GM08714 (cell line): Measurements from ENCODE around the gene GLB1L2.

Experiments used
- H3K4me3 ChIP-seq: fragments of 200-500 bp; sonication (Bioruptor generic); 2 replicates; pipeline ENCODE4 v1.5.1; 2014; ENCODE audit warnings: mild to moderate bottlenecking, low read length, inconsistent platforms
- ZNF274 ChIP-seq: IDR thresholded peaks from 2 replicates; pipeline ENCODE4 v1.6.1; 2012; ENCODE audit warnings: mild to moderate bottlenecking, low read depth, low read length

GLB1L2 gene

GRCh38 chr11:134374891-134375550 lies 43.2 kb downstream of the GLB1L2 start:
- TF ChIP-seq ZNF274 = no peak
- no peak overlapping the region for H3K4me3 ChIP-seq

GRCh38 chr11:134376150-134376921 lies 44.5 kb downstream of the GLB1L2 start:
- no peak for TF ChIP-seq ZNF274
- H3K4me3 ChIP-seq = no peak overlapping the region

GRCh38 chr11:134377876-134378275 lies 46.1 kb downstream of the GLB1L2 start:
- H3K4me3 ChIP-seq = no peak overlapping the region
- no peak for TF ChIP-seq ZNF274

GRCh38 chr11:134379241-134379640 lies 47.5 kb downstream of the GLB1L2 start:
- H3K4me3 ChIP-seq = no peak overlapping the region
- no peak for TF ChIP-seq ZNF274

- no peak for TF ChIP-seq ZNF274
- H3K4me3 ChIP-seq = no peak overlapping the region
These were observed 48.4 kb downstream of the GLB1L2 start for GRCh38 chr11:134380229-134380628.

- no peak for TF ChIP-seq ZNF274
- no peak overlapping the region for H3K4me3 ChIP-seq
These were observed 49.0 kb downstream of the GLB1L2 start for GRCh38 chr11:134380785-134381184.

- H3K4me3 ChIP-seq = no peak overlapping the region
- no peak for TF ChIP-seq ZNF274
These were observed 50.5 kb downstream of the GLB1L2 start for GRCh38 chr11:134382257-134382656.

- no peak overlapping the region for H3K4me3 ChIP-seq
- TF ChIP-seq ZNF274 = no peak
These were observed 51.0 kb downstream of the GLB1L2 start for GRCh38 chr11:134382830-134383229.

- no peak for TF ChIP-seq ZNF274
These were observed 51.9 kb downstream of the GLB1L2 start for GRCh38 chr11:134383576-134384221.

GRCh38 chr11:134384406-134384805 lies 52.6 kb downstream of the GLB1L2 start:
- TF ChIP-seq ZNF274 = no peak
- no peak overlapping the region for H3K4me3 ChIP-seq

More at GRCh38 chr11:134383576-134384221, 51.9 kb downstream of the GLB1L2 start:
- H3K4me3 ChIP-seq = no peak overlapping the region

GRCh38 chr11:134385171-134385570 lies 53.4 kb downstream of the GLB1L2 start:
- no peak for TF ChIP-seq ZNF274
- no peak overlapping the region for H3K4me3 ChIP-seq

- no peak for TF ChIP-seq ZNF274
- no peak overlapping the region for H3K4me3 ChIP-seq
These were observed 54.2 kb downstream of the GLB1L2 start for GRCh38 chr11:134385774-134386565.

GRCh38 chr11:134386945-134387344 lies 55.2 kb downstream of the GLB1L2 start:
- TF ChIP-seq ZNF274 = no peak
- H3K4me3 ChIP-seq = no peak overlapping the region

- TF ChIP-seq ZNF274 = no peak
- no peak overlapping the region for H3K4me3 ChIP-seq
These were observed 55.7 kb downstream of the GLB1L2 start for GRCh38 chr11:134387501-134387900.
